ENCODE data around the gene RNF125.

Gene RNF125

DNA sequence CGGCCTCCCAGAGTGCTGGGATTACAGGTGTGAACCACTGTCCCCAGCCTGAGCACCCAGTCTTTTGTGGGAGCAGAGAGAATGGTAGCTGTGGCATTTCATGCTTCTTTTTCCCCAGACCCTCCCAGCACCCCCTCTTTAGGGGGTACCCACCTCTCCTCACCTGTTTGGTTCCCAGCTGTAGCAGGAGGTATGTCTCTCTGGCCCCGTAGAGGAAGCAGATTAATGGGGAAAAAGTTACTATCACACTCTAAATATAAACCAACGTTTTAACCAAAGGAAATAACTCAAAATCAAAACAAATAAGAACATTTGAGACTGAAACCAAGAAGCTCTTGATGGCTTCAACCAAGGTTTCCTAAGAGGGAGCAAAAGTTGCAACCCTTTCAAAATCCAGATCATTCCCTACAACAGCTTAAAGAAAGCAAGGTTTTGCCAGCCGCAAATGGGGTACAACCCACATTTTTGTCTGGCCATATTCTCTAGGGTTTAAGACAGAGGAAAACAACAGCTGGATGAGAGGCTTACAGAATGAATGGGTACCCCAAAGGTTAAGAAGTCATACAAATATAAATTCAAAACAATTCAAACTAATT lies 8.0 kb downstream of the RNF125 start:
- no peak overlapping the region for H3K4me3 ChIP-seq (replicated peaks in 1 of 2; ENCODE audit: low read depth in 2 of 2, low read length in 2 of 2)
- DNase-seq (ENCODE audit: low read depth in 2 of 2): no peak
- TF ChIP-seq, protein P1, sequence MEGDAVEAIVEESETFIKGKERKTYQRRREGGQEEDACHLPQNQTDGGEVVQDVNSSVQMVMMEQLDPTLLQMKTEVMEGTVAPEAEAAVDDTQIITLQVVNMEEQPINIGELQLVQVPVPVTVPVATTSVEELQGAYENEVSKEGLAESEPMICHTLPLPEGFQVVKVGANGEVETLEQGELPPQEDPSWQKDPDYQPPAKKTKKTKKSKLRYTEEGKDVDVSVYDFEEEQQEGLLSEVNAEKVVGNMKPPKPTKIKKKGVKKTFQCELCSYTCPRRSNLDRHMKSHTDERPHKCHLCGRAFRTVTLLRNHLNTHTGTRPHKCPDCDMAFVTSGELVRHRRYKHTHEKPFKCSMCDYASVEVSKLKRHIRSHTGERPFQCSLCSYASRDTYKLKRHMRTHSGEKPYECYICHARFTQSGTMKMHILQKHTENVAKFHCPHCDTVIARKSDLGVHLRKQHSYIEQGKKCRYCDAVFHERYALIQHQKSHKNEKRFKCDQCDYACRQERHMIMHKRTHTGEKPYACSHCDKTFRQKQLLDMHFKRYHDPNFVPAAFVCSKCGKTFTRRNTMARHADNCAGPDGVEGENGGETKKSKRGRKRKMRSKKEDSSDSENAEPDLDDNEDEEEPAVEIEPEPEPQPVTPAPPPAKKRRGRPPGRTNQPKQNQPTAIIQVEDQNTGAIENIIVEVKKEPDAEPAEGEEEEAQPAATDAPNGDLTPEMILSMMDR (IDR thresholded peaks at IDR 0.05; ENCODE audit: low read depth, low read length): no peak

- no peak overlapping the region for H3K4me3 ChIP-seq (replicated peaks in 1 of 2; ENCODE audit: low read depth in 2 of 2, low read length in 2 of 2)
- DNase-seq (ENCODE audit: low read depth in 2 of 2): no peak
- TF ChIP-seq, protein P1 (IDR thresholded peaks at IDR 0.05; ENCODE audit: low read depth, low read length): no peak
These were observed 10.9 kb downstream of the RNF125 start for GRCh38 chr18:32029558-32029957.

GRCh38 chr18:32032609-32033008 lies 14.0 kb downstream of the RNF125 start:
- no peak overlapping the region for H3K4me3 ChIP-seq (replicated peaks in 1 of 2; ENCODE audit: low read depth in 2 of 2, low read length in 2 of 2)
- TF ChIP-seq, protein P1 (IDR thresholded peaks at IDR 0.05; ENCODE audit: low read depth, low read length): no peak
- no peak for DNase-seq (ENCODE audit: low read depth in 2 of 2)

DNA sequence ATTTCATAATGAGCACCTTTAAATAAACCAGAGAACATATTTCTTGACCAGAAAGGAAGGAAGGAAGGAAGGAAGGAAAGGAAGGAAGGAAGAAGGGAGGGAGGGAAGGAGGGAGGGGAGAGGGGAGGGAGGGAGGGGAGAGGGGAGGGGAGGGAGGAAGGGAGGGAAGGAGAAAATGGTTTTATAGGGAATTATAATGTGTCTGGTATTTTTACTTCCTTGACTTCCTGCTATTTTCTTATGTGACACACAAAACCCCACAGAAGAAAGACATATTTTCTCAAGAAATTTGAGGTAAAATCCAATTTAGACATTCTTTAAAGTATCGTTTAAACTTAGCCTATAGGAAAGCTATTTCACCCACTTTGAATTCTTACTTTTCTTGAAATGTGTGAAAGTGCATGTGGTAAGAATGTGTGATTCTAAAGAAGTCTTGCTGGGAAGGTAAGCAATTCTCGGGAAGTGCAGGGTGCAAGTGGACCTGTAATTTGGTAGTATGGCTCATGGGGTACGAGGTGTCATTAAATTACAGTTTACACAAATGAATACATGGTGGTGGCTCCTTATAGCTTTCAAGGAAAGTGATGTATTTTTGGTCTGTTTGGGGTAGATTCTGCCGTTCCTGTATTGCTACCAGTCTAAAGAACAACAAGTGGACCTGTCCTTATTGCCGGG lies 18.0 kb downstream of the RNF125 start:
- no peak overlapping the region for H3K4me3 ChIP-seq (replicated peaks in 1 of 2; ENCODE audit: low read depth in 2 of 2, low read length in 2 of 2)
- TF ChIP-seq, protein P1 (IDR thresholded peaks at IDR 0.05; ENCODE audit: low read depth, low read length): no peak
- DNase-seq (ENCODE audit: low read depth in 2 of 2): no peak

- DNase-seq (ENCODE audit: low read depth in 2 of 2): no peak
- TF ChIP-seq, protein P1 (IDR thresholded peaks at IDR 0.05; ENCODE audit: low read depth, low read length): no peak
- H3K4me3 ChIP-seq (replicated peaks in 1 of 2; ENCODE audit: low read depth in 2 of 2, low read length in 2 of 2): no peak overlapping the region
These were observed 19.0 kb downstream of the RNF125 start for GRCh38 chr18:32037616-32038015.

GRCh38 chr18:32040936-32041335 lies 22.3 kb downstream of the RNF125 start:
- no peak overlapping the region for H3K4me3 ChIP-seq (replicated peaks in 1 of 2; ENCODE audit: low read depth in 2 of 2, low read length in 2 of 2)
- DNase-seq (ENCODE audit: low read depth in 2 of 2): no peak
- TF ChIP-seq, protein P1 (IDR thresholded peaks at IDR 0.05; ENCODE audit: low read depth, low read length): no peak

All from cardiac fibroblast (primary cell).